HG03139 (cell line): ENCODE data around the gene PDE11A.

ENCODE experiments used
- ATAC-seq: cut with Tn5 transposase; IDR thresholded peaks from one replicate; pipeline ENCODE4 v1.9.1; 2021; ENCODE audit not compliant: unreplicated experiment

The PDE11A gene

GRCh38 chr2:177582000-177582399 lies 490.6 kb downstream of the PDE11A start:
- no peak for ATAC-seq

DNA sequence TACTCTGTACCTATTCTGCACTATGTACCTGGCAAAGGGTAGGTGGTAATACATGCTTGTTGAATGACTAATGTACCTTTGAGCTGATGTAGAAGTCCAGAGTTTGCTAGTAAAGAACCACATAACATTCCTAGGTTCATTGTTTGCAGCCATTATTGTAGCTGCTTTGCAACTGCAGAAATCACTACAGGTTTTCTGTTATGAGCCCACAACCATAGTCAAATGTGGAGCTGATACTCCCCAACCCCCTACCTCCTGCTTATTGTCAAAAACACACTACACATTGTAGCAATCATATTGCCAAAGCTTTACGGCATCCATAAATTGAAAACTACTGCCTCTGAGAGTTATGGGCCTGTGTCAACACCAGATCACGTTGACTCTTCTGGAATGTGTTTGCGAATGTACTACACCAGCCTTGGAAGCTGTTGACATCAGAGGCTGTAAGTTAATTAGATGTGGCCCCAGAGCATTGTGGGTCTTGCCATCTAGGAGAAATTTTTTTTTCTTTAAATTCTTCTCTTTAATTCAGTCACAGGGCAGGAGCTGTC lies 493.0 kb downstream of the PDE11A start:
- ATAC-seq = no peak

DNA sequence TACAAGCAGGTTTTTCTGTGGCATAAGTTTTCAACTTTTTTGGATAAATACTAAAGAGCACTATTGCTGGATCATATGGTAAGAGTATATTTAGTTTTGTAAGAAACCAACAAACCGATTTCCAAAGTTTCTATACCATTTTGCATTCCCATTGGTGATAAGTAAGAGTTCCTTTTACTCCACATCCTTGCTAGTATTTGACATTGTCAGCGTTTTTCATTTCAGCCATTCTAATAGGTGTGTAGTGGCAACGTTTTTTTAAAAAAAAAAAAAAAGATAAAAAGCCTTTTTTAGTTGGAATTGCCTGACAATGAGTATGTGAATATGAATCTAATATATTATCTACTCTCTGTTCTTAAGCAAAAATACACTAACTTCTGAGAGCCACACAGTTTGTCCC lies 494.1 kb downstream of the PDE11A start:
- no peak for ATAC-seq

DNA sequence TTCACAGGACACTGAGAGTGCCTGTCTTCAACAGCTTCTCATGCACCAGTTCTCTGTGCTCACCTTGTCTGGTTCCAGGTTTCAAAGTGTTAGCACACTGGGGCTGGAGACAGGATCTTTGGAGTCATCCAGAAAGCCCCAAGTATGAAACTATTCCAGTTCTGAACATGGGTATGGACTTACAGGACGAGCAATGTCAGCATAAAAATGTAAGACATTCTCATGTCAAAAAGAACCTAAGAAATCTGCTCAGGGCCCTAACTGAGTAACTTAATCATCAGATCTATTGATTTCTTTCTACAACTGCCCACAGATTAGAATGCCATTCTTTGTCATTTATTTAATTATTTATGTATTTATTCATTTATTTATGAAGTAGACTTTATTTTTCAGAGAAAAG lies 495.5 kb downstream of the PDE11A start:
- no peak for ATAC-seq

DNA sequence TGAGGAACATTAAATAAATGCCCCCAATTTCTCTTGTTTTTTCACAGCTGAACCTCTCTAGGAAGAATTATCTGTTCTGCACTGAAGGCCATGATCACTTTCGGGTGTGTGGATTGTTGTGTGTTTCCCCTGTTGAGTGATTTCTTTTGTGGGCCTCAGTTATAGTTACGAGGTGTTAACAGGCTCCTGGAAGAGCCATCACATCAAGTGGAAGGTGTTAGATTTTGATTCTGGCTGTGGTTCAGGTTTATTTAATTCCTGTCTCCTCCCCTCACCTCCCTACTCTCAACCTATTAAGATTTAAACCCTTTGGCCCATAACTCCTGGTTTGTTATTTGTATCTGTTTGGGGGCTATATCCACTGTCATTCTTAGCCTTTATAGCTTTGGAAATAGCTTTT lies 497.2 kb downstream of the PDE11A start:
- ATAC-seq = no peak

DNA sequence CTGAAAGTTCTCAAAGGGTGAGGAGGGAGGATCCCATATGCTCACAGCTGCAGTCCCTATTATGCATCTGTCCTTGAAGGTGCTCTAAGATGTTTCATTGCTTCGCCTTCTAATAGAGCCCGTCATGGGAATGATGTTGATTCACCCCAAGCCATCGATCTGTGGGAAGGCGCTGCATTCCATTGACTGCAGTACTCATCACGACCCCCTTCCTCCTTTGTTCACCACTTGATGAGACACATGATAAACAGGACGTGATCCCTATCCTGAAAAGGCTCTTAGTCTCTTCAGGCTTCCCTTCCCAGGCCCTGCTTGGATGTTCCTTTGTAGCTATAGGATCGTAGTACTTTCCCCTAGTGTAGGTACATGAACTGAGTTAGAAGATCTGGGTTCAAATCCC lies 498.2 kb downstream of the PDE11A start:
- ATAC-seq = no peak
